ENCODE results near the gene DMBT1.

DMBT1 gene

GRCh38 chr10:122560279-122560804 is at the start of gene DMBT1:
TSS of gene DMBT1 (plus strand) at chr10:122560754. CDS start at chr10:122560771, 17 bp downstream.
- TF ChIP-seq CTCF (IDR thresholded peaks at IDR 0.05) = no peak

GRCh38 chr10:122513053-122513452 is 47.5 kb upstream of the DMBT1 start:
- no peak for TF ChIP-seq CTCF (IDR thresholded peaks at IDR 0.05)

- no peak for TF ChIP-seq CTCF (IDR thresholded peaks at IDR 0.05)
Measured at GRCh38 chr10:122514045-122514840, 46.3 kb upstream of the DMBT1 start.

- TF ChIP-seq CTCF (IDR thresholded peaks at IDR 0.05) = no peak
Measured at GRCh38 chr10:122515022-122515424, 45.5 kb upstream of the DMBT1 start.

- TF ChIP-seq CTCF (IDR thresholded peaks at IDR 0.05) = no peak
Measured at GRCh38 chr10:122515588-122516231, 44.8 kb upstream of the DMBT1 start.

- no peak for TF ChIP-seq CTCF (IDR thresholded peaks at IDR 0.05)
Measured at GRCh38 chr10:122516734-122517133, 43.8 kb upstream of the DMBT1 start.

GRCh38 chr10:122519144-122519543 is 41.4 kb upstream of the DMBT1 start:
- no peak for TF ChIP-seq CTCF (IDR thresholded peaks at IDR 0.05)

All from LNCAP (cell line).